Measurements from ENCODE around the gene ACAP3.

Gene ACAP3

DNA sequence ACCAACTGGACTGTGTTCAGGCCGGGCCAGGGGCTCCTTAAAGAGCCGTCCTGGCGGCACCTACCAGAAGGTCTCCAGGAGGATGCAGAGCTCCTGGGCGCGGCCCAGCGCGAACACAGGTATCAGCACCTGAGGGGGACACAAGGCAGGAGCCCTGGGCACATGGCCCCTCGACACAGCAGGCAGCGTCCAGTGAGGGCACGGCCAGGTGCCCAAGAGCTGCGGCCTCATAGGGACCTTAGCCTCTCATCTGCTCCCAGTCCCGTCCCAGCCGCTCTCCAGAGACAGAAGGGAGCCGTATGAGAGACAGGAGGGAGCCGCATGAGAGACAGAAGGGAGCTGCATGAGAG, 6.5 kb upstream of the ACAP3 start:
- DNase-seq = no peak

DNA sequence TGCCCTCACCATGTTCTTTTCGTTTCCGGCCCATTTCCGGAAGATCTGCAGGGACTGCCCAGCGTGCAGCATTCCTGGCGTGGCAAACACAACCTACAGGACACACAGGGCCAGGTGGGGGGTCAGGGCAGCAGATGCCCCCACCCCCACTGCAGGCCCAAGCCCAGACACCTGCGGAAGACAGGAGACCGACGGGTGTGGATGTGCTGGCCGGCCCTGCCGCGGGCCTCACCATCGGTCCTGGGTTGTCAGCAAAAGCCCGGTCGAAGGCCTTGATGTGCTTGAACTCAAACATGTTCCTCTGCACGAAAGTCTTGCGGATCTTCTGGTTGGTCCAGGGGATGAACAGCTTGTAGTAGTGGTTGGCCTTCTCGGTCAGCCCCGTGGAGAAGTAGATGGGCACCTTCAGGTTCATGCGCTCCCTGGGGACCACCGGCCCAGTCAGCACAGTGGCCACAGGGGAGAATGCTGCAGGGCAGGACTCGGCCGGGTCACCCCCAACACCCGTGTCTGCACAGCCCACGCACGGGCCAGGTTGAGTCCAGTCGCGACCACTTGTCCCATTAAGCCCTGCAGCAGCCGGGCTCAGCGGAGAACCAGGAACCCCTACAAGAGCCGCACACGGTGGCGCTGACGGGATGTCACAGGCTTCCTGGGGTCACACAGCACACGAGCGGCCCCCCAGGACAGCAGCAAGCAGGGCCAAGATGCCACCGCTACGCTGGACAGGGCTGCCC, 5.9 kb upstream of the ACAP3 start:
- no peak for DNase-seq

DNA sequence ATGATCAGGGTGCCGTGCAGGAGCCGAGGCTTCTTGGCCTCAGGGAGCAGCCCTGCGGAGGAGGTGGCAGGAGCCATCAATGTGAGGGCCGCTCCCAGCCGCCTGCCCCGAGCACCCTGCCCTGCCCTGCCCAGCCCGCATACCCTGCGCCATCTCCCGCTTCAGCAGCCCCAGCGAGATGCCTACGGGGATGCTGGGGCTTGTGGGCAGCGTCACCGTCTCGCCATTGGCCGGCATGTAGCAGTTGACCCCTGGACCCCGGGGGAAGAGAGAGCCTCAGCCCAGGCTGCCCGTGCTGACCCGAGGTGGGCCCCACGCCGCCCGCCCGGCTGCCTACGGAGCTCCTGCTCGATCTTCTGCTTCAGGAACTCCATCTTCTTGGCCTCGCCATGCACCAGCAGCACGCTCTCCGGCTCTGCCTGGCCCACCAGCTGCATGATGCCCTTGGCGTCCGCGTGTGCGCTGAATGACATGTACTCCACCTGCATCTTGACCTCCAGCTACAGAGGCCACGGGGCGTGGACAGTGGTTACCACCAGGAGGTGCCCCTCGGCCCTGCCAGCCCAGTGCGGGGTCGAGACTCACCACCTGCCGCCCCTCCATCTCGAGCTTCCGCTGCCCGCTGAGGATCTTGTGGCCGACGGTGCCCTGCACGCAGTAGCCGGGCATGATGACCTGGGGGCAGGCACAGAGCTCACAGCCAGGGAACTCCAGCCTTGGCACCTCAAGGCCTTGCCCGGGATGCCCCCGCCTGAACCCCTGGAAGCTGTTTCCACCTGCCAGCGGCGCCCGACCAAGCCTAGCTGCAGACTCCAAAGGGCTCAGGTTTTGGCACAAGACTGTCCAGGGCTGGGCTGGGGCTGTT, 5.0 kb upstream of the ACAP3 start:
- no peak for DNase-seq

DNA sequence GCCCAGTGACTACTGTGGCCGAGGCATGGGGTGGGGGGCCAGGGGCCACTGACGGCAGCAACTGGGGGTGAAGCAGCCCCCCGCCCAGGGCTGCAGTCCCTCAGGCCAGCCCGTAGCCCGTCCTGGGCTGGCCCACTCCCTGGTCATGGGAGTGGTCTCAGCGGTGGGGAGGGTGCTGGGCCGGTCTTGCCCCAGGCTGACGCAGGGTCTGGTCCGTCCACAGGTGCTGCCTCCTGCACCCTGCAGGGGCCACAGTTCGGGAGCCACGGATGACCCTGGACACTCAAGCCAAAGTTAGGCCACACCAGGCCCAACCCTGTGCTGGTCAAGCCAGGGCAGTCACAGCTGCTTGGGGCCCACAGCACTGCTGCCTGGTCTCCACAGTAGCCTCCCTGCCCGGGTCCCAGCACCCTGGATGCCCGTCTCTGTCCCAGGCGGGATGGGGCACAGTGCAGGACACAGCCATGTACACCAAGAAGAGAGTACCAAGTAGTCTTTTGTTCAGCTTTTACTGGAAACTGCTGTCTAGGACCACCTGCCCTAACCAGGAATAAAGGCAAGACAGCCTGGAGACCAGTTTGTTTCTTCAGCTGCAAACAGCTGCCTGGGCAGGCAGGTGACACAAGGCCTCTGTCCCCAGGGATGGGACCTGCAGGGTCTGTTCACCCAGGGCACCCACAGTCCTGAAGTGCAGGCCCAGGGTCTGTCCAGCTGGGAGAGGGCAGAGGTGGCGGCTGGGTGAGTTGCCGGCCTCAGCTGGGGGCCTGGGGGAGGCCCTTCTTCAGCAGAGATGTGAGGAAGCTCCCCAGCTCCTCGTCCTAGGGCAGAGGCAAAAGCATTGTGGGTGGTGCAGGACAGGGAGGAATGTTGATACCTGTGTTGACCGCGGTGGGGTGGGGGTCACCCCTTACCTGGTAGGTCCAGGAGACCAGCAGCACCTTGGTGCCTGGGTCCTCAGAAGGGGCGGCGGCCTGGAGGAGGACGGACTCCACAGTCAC, 3.7 kb upstream of the ACAP3 start:
- DNase-seq = peak; percentile 47 to 51

GRCh38 chr1:1310476-1311053, 2.8 kb upstream of the ACAP3 start:
- DNase-seq = no peak

DNA sequence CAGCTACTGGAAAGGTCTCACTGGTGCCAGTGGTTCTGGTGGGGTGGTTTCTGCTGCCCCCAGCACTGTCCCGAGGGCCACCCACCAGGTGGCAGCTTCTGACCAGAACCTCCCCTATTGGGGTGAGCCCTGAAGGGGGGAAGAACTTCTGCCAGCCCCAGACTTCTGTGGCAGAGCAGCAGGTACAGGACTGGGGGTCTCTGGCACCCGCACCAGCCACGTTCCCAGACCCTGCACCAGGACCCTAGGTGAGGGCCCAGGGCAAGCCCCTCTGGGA, 2.3 kb upstream of the ACAP3 start:
- DNase-seq = no peak

GRCh38 chr1:1309251-1310108, 1.8 kb upstream of the ACAP3 start:
- DNase-seq = no peak

DNA sequence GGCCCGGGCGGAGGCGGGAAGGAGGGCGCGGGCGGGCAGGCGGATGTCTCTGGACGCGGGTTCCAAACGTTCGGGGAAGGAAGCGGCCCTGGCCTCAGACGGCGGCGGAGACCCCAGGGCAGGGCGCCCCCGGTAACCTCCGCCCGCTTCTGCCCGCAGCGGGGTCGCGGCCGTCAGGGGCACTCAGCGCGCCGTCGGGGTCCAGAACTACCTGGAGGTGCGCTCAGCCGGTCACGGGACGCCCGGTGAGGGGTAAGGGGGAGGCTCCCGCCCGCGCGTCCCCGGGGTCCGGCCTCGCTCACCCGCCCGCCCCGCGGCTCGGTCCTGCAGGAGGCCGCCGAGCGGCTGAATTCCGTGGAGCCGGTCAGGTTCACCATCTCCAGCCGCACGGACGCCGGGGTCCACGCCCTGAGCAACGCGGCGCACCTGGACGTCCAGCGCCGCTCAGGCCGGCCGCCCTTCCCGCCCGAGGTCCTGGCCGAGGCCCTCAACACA, 1.1 kb upstream of the ACAP3 start:
- no peak for DNase-seq

GRCh38 chr1:1307261-1307922, 338 bp downstream of the ACAP3 start:
- DNase-seq = no peak

DNA sequence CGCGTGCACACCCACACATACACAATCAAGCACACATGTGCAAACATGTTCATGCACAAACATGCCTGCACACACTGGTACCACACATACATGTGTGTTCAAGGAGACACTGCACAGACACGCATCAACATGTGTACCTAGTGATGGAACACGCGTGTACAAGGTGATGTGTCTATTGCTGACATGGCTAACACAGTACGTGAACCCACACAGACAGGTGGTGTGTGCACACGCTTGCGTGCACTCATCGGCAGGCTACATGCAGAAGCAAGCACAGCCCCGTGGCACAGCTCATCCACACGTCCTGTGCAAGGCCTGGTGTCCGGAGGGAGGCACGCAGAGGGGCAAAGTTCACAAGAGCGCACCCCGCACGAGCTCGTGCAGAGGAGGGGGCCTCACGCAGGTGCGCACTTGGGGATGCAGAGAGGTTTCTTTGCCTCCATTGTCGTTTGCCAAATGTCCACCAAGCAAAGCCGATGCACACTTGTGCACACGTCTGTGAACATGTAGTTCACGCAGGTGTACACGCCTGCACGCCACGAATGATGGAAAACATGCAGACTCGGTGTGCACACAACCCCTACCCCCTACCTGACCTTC, 969 bp downstream of the ACAP3 start:
- no peak for DNase-seq

GRCh38 chr1:1306070-1306660, 1.6 kb downstream of the ACAP3 start:
- DNase-seq = no peak

- DNase-seq = peak; percentile 51 to 55
Observed at GRCh38 chr1:1305300-1306069, 2.2 kb downstream of the ACAP3 start.

DNA sequence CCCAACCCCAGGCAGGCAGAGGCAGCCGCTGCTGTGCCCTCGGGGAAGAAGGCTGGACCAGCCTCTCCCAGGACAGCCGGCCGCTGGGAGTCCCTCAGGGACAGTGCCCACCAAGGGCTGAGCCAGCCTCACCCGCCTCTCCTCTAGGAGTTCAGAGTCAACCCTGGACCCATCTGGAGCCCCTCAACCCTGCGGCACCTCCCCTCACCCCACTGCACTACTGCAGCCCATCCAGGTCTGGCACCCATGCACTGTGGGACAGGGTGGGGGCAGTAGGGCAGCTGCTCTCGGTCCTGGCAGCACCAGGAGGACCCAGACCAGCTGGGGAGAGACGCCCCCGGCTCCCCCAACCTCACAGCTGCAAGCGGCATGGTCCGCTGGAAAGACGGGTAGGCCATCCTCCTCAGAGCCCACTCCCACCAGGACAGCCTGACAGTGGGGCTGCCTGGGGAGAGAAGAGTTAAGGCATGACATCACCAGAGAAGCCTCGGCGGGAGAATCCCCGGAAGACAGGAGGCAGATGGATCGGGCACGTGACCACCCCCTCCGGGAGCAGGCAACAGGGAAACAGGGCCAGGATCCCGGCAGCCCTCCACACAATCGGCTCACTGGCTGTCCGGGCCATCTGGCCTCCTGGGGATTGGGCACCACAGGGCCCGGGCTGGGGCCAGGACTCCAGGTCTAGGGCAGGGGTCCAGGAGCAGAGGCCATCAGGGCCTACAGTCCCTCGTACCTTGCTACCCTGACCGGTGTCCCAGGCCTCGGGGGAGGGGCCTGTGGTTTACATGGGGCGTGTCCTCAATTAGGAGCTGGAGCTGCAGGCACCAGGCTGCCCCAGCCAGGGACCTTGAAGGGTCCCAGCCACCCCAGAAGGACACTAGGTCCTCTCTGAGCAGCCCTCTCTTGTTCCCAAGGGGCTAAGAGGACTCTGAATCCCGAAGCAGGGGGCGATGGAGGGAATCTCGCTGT, 3.1 kb downstream of the ACAP3 start:
- DNase-seq = peak; percentile 84 to 86

DNA sequence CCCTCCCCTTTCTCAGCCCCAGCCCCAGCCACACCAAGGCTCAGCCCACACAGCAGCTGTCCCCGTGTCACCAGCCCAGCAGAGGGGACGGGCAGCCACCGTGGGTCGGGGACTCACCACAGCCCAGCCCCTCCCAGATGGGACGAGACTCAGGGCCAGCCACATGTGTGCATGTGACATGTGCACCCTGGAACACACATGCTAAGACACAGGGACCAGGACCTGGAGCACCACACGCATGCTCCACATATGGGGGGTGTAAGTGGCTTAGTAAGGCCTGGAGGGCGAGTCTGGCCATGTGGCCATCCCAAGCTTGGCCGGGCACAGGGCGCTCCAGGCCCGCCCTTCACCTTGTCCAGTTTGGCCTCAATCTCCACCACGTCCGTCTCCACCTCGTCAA, 4.0 kb downstream of the ACAP3 start:
- no peak for DNase-seq

GRCh38 chr1:1302951-1303509, 4.7 kb downstream of the ACAP3 start:
- no peak for DNase-seq

GRCh38 chr1:1302006-1302430, 5.7 kb downstream of the ACAP3 start:
- DNase-seq = no peak

- DNase-seq = no peak
Observed at GRCh38 chr1:1300352-1300739, 7.4 kb downstream of the ACAP3 start.

Measured in SHP77 (cell line).